GM19438 (cell line): ENCODE results near the gene OAS3.
"Not testable (repeated sequence)": the region's sequence is repeated elsewhere in the genome, so short reads cannot be mapped to it uniquely, and the experiment has no call there.

Experiments
- ATAC-seq: cut with Tn5 transposase; IDR thresholded peaks from one replicate; pipeline ENCODE4 v1.9.1; 2021; ENCODE audit warnings: low read depth; ENCODE audit not compliant: unreplicated experiment

The OAS3 gene

GRCh38 chr12:112947761-112948160, 9.5 kb downstream of the OAS3 start:
- no peak for ATAC-seq

GRCh38 chr12:112948806-112949205, 10.5 kb downstream of the OAS3 start:
- no peak for ATAC-seq

- ATAC-seq = no peak
Observed at GRCh38 chr12:112950701-112951100, 12.4 kb downstream of the OAS3 start.

- ATAC-seq = not testable (repeated sequence)
Observed at GRCh38 chr12:112957125-112957524, 18.9 kb downstream of the OAS3 start.

GRCh38 chr12:112961074-112961473, 22.8 kb downstream of the OAS3 start:
- ATAC-seq = no peak

GRCh38 chr12:112961536-112961935, 23.3 kb downstream of the OAS3 start:
- ATAC-seq = no peak

- no peak for ATAC-seq
Observed at GRCh38 chr12:112962561-112962960, 24.3 kb downstream of the OAS3 start.

- ATAC-seq = no peak
Observed at GRCh38 chr12:112963227-112963861, 25.1 kb downstream of the OAS3 start.

- ATAC-seq = no peak
Observed at GRCh38 chr12:112964067-112964670, 25.9 kb downstream of the OAS3 start.

GRCh38 chr12:112964915-112965314, 26.6 kb downstream of the OAS3 start:
- no peak for ATAC-seq

GRCh38 chr12:112965643-112966042, 27.4 kb downstream of the OAS3 start:
- no peak for ATAC-seq

- no peak for ATAC-seq
Observed at GRCh38 chr12:112967306-112967705, 29.0 kb downstream of the OAS3 start.

- ATAC-seq = no peak
Observed at GRCh38 chr12:112967858-112968257, 29.6 kb downstream of the OAS3 start.

- no peak for ATAC-seq
Observed at GRCh38 chr12:112969547-112970306, 31.5 kb downstream of the OAS3 start.

GRCh38 chr12:112970391-112970790, 32.1 kb downstream of the OAS3 start:
- no peak for ATAC-seq

- no peak for ATAC-seq
Observed at GRCh38 chr12:112971248-112971647, 33.0 kb downstream of the OAS3 start.

- ATAC-seq = no peak
Observed at GRCh38 chr12:112973011-112973735, 34.9 kb downstream of the OAS3 start.

GRCh38 chr12:112973818-112974231, 35.6 kb downstream of the OAS3 start:
- ATAC-seq = no peak

GRCh38 chr12:112974904-112975303, 36.6 kb downstream of the OAS3 start:
- ATAC-seq = no peak

GRCh38 chr12:112977139-112977538, 38.9 kb downstream of the OAS3 start:
- no peak for ATAC-seq

- ATAC-seq = no peak
Observed at GRCh38 chr12:112977641-112978040, 39.4 kb downstream of the OAS3 start.
